NCI-H510A treated with DMSO at 0.1 percent for 48 hours (cell line): ENCODE results near the gene AUNIP.
A peak's percentile ranks its signal among the peaks of the same experiment; 100 is the strongest.

Source experiments
- DNase-seq: peaks from one replicate; lab custom pipeline; 2025; lab: John Stamatoyannopoulos, UW

AUNIP gene

DNA sequence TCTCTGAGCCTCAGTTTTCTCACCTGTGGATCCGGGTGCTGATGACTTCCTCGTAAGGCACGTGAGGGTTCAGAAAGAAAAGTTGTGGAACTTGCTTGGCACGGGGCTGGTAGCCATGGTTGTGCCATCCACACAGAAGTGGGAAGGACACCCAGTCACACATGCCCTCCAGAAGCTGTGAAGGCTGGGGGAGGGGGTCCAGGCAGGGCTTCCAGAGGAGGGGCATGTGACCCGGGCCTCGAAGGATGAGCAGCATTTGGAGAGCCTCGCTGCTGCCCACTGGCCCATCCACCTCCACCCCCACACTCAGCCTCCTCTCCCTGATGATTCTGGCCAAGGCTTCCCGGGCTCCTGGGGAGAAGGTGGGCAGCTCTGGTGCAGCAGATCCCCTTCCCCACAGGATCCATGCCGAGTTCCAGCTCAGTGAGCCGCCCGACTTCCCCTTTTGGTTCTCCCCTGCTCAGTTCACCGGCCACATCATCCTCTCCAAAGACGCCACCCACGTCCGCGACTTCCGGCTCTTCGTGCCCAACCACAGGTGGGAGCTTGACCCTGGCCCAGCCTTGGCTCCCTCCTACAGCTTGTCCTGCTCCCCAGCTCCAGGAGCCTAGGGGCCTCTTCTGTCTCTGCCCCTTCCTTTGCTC, 49.9 kb downstream of the AUNIP start:
- no peak for DNase-seq

DNA sequence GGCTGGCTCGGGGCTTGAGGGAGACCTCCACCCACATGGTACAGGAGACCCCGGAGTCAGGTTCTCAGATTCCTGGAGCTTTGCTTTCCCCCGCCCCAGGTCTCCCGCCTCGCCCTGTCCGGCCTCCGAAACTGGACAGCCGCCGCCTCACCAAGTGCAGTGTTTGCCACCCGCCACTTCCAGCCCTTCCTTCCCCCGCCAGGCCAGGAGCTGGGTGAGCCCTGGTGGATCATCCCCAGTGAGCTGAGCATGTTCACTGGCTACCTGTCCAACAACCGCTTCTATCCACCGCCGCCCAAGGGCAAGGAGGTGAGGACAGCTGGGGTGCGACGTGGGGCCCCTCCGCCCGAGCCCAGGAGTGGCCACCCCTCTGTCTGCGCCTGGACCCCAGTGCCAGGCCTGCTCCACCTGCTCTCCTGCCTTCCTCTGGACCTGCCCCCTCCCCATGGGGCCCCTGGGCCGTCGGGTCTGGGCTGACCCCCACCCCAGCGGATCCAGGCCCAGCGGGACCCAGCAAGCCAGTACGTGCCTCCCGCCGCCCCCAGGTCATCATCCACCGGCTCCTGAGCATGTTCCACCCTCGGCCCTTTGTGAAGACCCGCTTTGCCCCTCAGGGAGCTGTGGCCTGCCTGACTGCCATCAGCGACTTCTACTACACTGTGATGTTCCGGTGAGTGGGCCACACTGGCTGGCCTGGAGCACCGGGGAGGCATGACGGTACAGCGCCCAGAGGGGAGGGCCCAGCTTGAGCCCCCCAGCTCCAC, 50.6 kb downstream of the AUNIP start:
- no peak for DNase-seq

DNA sequence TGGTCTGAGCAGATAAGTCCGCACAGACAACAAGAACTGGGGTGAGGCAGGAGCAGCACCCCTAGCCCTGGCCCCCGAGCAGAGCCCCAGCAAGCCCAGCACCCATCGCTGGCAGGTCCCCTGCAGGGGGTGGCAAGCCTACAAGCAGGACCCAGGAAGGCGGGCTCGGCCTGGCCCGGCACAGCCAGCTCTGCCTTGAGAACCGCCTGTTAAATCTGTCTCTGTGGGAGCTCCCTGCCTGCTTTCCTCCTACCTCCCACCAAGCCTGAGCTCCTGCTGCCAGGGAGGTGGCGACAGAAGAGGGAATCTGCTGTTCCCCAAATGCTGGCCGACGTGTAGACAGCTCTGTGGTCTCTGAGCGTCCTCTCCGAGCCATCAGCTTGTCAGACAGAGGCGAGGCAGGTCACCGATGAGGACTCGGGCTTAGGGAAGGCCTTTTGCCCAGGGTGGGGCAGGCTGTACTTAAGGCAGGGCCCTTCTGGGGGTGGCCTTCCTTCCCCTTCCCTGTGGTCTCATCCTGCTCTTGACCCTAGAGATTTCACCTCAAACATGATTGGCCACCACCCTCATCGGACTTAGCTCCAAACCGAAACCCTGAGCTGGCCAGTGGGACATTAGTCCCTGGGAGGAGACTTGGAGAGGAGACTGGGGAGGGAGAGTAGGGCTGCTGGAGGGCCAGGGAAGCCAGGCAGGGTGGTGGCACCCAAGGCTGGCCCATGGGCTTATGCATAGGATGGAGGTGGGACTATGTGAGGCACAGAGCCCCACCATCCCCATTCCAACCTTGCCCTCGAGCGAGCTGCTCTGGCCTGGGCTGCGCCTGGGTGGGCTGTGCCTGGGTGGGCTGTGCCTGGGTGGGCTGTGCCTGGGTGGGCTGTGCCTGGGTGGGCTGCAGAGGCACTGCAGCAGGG, 51.5 kb downstream of the AUNIP start:
- DNase-seq: no peak

DNA sequence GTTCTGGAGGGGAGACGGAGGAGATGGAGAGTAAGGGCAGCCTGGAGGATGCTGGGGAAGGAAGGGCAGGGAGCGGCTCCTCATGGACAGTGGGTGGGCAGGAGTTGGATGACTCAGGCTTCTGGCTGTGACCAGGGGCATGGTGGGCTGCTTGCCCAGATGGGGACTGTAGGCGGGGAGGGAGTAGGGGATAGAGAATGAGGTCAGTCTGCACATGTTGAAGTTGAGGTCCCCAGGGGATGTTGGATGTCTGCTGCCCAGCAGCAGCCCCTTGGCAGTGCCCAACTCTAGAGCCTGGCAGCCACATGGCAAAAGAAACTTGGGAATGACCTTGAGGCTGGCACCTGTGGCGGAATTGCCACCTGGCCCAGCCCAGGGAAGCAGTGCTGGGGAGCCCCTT, 52.8 kb downstream of the AUNIP start:
- DNase-seq: no peak

DNA sequence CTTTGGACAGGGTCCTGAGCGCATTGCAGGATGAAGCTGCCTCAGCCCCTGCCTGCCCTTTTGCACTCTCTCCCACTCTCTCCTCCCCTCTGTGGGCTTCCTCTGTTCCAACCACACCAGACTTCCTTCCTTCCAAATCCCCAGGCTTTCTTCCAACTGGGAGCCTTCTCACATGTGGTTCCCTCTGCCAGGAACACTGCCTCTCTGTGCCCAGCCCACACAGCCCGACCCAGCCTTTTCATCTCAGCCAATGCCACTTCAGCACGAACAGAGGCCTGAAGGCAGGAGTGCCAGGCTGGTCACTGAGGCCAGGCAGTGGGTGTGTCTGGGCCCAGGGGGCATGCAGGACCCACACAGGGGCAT, 53.4 kb downstream of the AUNIP start:
- no peak for DNase-seq

DNA sequence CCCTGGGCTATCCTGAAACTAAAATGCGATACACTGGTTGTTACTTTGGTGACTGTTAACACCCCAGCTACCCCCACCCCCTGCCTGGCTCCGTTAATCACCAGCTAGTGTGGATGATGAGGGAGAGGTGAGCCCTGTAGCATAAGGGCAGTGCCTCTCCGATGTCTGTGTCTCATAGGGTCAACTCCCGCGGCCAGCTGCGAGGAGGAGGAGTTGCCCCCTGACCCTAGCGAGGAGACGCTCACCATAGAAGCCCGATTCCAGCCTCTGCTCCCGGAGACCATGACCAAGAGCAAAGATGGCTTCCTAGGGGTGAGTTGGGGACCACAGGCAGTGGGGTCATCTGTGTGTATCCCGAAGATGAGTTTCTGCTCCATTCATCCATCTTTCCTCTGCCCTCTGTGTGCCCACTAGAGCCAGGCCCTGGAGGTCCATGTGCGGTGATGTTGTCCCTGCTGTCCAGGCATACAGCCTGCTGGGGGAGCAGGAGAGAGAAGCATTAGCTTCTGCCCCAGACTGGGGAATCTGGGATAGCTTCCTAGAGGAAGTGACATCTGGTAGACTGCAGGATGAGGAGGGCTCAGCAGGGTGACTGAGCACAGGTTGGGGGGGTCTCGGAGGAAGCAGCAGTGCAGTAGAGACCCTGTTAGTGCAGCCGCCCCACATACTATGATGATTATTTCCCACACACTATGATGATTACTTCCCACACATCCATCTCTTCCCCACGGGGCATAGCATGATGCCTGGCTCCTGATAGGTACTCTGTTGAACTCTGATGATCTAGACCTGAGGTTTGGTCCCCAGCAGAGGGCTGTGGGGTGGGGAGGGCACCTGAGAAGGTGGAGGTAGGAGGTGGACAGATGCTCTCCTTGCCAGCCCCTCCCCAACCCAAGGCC, 54.0 kb downstream of the AUNIP start:
- DNase-seq: no peak

DNA sequence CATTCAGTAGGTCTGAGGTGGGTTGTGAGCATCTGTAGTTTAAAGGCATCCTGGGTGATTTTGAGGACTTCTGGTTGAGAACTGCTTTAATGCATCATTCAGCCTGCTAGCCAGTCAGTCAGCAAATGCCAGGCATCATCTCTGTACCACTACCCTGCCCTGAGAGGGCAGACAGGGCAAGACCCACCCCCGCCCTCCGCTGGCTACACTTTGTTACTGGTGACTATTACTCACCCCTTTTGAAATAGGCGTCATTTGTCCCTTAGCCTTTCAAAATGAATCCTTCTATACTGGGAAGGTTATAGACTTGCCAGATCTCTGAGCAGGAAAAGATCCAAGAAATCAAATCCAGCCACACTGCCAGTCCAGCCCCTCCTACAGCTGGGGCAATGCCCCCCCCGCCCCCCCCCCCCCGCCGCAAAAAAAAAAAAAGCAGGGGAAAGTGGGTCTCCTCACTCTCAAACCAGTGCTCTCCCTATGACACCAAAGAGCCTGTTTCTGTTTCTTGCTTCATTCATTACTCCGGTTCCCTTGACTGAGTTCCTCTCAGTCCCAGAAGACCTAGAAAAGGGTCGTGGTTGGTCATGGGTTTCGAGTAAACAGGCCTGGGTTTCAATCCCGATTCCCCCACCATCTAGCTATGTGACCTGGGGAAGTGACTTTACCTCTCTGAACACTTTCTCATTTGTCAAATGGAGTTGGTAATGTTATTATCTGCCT, 54.9 kb downstream of the AUNIP start:
- no peak for DNase-seq

DNA sequence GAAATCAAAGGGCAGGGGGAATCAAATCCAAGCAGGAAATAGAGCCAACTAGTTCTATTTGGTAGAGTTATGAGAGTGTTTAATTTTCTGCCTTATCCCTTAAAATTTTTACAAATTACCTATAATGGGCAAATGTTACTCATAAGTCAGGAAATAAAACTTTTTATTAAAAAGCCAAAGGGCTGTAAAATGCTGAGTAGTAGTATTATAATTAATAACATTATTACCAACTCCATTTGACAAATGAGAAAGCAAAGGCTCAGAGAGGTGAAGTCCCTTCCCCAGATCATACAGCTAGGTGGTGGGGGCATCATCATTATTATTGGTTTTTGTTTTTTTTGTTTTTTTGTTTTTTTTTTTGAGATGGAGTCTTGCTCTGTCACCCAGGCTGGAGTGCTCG, 55.9 kb downstream of the AUNIP start:
- no peak for DNase-seq

DNA sequence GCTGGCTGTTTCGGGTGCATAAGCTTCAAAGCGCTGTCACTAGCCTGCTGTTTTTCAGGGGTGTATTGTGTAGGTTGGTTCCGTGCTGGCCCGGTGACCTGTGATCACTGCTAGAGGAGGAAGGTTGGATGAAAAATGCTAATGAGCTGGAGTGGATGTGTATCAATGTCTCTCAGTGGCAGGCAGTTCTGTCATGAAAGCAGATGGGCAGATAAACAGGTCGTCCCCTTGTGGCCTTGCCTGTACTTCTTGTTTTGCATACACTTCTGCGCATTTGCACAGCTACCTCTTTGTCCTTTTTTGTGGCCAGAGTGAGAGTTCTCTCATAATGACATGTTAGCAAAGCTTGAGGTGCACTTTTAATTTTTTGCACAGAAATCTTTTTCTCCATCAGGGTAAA, 56.3 kb downstream of the AUNIP start:
- DNase-seq: peak; percentile 59

DNA sequence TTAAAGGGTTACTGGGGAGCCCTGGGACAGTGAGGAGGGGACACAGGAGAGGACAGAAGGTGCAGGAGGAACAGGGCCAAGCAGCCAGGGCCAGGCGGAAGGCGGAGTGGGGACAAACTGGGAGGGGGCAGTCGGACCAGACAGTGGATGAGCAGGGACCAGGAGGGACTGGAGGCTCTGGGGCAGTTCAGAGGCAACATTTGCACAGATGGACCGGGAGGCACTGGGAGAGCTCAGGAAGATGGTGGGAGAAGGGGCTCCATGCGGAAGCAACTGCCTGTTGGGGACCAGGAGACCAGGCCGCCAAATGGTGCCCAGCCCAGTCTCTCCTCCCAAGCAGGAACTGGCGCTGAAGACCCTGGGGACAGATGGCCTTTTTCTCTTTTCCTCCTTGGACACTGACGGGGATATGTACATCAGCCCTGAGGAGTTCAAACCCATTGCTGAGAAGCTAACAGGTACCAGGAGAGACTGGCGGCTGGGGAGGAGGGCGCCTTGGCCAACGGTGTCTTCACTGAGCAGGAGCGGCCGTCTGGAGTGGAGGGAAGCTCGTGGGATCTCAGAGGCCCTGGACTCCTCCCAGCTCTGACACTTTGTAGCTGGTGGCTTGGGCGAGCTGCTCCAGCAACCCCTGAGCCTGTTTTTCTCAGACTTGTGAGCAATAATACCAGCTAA, 58.4 kb downstream of the AUNIP start:
- DNase-seq: no peak

DNA sequence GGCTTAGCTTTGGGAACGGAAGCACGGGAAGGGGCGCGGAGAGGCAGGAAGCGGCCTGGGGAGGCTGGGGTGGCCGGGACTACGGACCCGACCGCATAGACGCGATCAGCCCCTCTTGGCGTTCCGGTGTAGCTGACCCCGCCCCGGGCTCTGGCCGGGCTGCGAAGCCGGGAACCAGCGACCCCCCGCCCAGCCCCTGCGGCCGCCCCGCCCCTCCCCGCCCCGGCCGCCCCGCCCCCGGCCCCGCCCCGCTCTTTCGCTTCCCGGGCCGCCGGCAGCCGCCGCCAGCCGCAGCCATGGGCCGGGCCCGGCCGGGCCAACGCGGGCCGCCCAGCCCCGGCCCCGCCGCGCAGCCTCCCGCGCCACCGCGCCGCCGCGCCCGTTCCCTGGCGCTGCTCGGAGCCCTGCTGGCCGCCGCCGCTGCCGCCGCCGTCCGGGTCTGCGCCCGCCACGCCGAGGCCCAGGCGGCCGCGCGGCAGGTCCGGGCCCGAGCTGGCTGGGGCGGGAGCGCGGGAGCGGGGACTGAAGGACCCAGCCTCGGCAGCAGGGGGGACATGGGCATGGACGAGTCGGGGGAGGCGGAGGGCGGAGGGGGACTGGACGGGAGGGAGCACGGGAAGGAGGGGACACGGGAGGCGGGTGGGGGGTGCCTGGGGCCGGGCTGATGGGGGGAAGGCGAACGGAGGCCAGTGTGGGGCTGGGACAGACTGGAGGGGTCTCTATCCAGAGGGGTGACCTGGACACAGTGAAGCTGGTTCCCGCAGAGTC, 59.1 kb downstream of the AUNIP start, which contains the start of gene SELENON:
Gene SELENON, plus strand, starts transcription at position 259 of the 768 bp plus-strand sequence. Its CDS starts 38 bp downstream, at position 297.
- DNase-seq: peak; percentile 62

DNA sequence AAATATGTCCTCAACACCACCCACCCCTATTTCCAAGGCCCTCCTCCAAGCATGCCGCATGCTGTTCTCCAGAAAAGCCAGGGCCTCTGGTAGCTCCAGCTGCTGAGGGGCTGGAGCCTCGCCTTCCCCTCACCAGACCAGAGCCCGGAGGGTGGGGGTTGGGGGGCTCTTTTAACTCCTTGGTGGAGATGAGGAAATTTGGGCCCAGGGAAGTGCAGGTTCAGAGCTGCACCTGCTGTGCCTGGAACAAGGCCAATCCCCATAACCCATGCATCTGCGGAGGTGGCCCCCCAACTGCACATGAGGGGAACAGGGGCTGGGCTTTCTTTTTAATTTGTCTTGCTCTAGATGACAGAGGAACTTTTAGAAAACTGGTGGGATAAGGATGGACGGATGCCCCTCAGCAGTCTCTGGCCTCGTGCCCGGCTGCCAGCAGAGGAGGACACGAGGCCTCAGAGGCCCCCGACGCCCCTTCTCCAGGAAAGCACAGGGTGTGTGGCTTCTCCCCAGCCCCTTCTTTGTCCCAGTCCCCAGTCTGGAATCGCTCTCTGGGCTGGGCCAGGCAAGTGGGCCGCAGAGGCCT, 59.8 kb downstream of the AUNIP start:
- DNase-seq: no peak

DNA sequence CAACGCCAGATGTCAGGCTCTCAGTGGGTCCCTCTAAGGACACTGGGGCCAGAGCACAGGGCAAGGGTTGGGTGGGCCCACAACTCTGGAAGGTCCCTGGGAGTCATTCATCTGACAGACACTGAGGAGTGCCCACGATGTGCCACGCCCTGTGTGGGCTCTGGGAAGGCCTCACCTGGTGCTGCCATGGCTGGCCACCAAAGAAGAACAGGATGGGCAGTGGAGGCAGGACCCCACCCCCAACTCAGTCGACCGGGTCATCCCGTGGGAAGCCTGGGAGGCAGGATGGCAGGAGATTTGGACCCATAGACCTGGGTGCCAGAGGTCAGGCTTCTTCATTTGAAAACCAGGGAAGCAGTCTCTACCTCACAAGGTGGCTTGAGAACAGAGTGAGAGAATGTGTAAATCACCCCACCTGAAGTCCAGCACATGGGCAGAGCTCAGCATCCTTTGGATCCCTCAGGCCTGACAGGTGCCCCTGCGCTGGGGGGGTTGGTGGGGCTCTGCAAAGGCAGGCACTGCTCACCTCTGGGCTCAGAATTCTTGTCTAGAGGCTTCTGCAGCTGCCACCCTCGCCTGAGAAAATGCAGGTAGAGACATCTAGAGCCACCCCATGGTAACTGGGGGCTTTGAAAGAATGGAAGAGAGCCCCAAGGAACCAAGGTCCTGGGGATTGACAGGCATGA, 60.4 kb downstream of the AUNIP start:
- no peak for DNase-seq

DNA sequence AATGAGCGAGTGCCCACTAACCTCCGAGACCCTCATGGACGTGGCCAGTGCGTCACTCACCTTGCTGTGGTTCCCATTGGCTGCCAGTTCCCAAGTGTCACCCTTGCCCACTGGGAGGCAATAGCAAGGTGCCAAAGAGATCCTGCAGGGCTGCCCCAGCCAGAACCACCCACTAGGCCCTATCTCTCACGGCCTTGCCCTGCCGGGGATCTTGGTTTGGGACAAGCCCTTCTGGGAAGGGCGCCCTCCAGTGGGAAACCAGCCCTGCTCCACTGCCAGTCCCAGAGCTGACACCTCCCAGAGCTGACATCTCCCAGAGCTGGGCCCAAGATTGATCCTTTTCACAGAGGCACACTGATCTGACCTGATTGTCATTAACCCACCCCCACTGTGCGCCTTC, 61.3 kb downstream of the AUNIP start:
- no peak for DNase-seq

DNA sequence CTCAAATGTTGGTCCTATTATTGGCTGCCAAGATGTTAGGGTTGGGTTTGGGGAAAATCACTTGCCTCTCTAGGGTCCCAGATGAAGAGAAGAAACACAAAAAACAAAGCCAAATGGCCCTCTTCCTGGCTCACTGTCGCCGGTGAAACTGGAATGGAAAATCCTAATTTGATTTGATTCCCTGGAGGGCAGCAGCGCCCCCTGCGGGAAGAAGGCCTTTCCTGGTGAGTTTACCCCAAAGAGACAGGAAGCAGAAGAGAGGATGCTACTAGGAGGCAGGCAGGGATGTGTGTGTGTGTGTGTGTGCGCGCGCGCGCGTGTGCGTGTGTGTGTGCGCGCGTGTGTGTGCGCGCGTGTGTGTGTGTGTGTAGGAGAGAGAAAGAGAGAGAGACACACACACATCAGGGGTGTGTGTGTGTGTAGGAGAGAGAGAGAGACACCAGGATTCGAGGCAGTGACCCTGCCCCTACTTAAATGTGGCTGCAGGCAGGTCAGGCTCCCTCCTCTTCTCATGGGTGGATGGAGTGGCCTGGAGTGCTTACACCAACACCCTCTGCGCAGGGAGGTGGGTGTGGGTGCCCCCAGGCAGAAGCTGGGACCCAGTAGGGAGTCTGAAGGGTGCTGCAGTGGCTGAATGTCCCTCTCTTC, 62.3 kb downstream of the AUNIP start:
- DNase-seq: peak; percentile 83

DNA sequence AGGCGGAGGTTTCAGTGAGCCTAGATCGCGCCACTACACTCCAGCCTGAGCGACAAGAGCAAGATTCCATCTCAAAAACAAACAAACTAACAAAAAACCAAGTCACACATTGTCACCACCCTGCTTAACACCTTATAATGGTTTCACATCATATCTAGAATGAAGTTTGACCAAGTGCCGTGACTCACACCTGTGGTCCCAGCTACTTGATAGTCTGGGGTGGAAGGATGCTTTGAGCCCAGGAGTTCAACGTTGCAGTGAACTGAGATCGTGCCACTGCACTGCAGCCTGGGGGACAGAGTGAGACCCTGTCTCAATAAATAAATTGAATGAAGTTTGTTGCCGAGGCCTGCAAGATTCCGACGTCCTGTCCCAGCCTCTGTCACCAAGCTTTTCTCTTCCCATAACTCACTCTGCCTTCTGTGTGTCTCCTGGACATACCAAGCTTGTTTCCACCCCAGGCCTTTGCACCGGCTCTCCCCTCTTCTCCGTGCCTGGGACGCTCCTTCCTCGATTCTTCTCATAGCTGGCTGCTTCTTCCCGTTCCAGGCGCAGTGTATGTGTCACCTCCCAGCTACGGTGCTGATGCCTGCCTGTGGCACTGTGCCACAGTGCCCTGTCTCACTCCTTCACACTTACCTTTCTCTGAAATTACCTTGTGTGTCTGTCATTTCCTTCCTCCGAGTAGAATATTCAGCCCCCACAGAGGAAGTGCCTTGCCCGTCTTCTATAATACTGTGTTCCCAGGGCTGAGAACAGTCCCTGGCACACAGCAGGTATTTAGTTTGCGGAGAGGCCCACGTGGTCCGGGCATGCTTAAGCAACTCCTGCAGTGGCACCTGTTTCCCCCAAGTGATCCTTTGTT, 63.1 kb downstream of the AUNIP start:
- peak; percentile 83 for DNase-seq

DNA sequence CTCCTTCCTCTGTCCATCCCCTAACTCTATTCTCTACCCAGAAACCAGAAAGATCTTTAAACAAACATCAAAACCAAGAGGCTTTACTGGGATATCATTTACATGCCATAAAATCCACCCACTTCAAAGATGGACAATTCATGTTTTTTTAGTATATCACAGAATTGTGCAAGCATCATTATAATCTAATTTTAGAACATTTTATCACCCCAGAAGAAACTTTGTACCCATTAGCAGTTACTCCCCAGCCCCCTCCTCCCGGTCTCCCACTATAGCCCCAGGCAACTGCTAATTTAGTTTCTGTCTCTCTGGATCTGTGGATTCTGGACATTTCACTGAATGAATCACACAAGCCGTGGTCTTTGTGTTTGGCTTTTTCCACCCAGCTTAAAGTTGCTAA, 64.0 kb downstream of the AUNIP start:
- DNase-seq: no peak
